WTC11 (cell line): ENCODE measurements around the gene GNAI1. TPM values are rescaled to one million over a fixed set of nuclear protein-coding genes. Genes with fewer than 3 reads are reported as not detected.

ENCODE experiments used
- ATAC-seq: fragments of 200-7000 bp; cut with Tn5 transposase; 2 replicates; pipeline ENCODE4 v1.10.0; 2021; ENCODE audit warnings: mild to moderate bottlenecking, moderate library complexity
- CTCF ChIA-PET: fragments of 300-600 bp; sonication (Branson Sonifier 250); formaldehyde crosslinking; loops from one replicate; lab custom pipeline; 2021; ENCODE audit warnings: antibody characterized with exemption; lab: Charles Lee
- POLR2A ChIA-PET: fragments of 350-600 bp; sonication (Branson Sonifier 250); formaldehyde crosslinking; loops from one replicate; lab custom pipeline; 2021; ENCODE audit warnings: antibody characterized with exemption; lab: Charles Lee
- DNase-seq: peaks from one replicate; pipeline ENCODE4 v3.0.0; 2021; ENCODE audit warnings: low spot score
- H3K27ac Mint-ChIP-seq: 2 replicates; pipeline ENCODE4 v1.8.0; 2021; ENCODE audit warnings: mixed read lengths
- H3K27me3 Mint-ChIP-seq: 2 replicates; pipeline ENCODE4 v1.8.0; 2021; ENCODE audit warnings: low read depth, mild to moderate bottlenecking, moderate library complexity, mixed read lengths
- H3K36me3 Mint-ChIP-seq: 2 replicates; pipeline ENCODE4 v1.8.0; 2021; ENCODE audit warnings: mixed read lengths
- H3K4me1 Mint-ChIP-seq: 2 replicates; pipeline ENCODE4 v1.8.0; 2022; ENCODE audit warnings: mixed read lengths
- H3K4me3 Mint-ChIP-seq: 2 replicates; pipeline ENCODE4 v1.8.0; 2021; ENCODE audit warnings: mild to moderate bottlenecking, moderate library complexity, mixed read lengths
- H3K9me3 Mint-ChIP-seq: 2 replicates; pipeline ENCODE4 v1.8.0; 2021; ENCODE audit warnings: mixed read lengths
- ATF1 ChIP-seq: sonication (generic); formaldehyde crosslinking; IDR thresholded peaks from 2 replicates; pipeline ENCODE4 v1.8.1; 2023; ENCODE audit warnings: mild to moderate bottlenecking, moderate library complexity, missing genetic modification reagents
- CREB1 ChIP-seq: sonication (generic); formaldehyde crosslinking; IDR thresholded peaks from 2 replicates; pipeline ENCODE4 v1.8.0; 2023; ENCODE audit warnings: mild to moderate bottlenecking, missing genetic modification reagents
- ETV6 ChIP-seq: sonication (generic); formaldehyde crosslinking; IDR thresholded peaks from 2 replicates; pipeline ENCODE4 v1.8.1; 2022; ENCODE audit warnings: mild to moderate bottlenecking, missing genetic modification reagents
- MXD4 ChIP-seq: fragments of 250-450 bp; sonication (Bioruptor Pico); IDR thresholded peaks from 2 replicates; pipeline ENCODE4 v1.8.0; 2021; ENCODE audit warnings: mild to moderate bottlenecking, moderate library complexity, borderline replicate concordance
- NFATC4 ChIP-seq: fragments of 250-450 bp; sonication (Bioruptor Pico); IDR thresholded peaks from 2 replicates; pipeline ENCODE4 v1.9.0; 2021; ENCODE audit warnings: mild to moderate bottlenecking
- NFE2L1 ChIP-seq: sonication (generic); formaldehyde crosslinking; IDR thresholded peaks from 2 replicates; pipeline ENCODE4 v1.8.1; 2023; ENCODE audit warnings: missing genetic modification reagents
- NFYB ChIP-seq: sonication (generic); formaldehyde crosslinking; conservative IDR thresholded peaks from 2 replicates; pipeline ENCODE4 v1.8.0; 2022; ENCODE audit warnings: low read depth, missing genetic modification reagents
- NR2C2 ChIP-seq: sonication (generic); formaldehyde crosslinking; IDR thresholded peaks from 2 replicates; pipeline ENCODE4 v1.8.0; 2022; ENCODE audit warnings: mild to moderate bottlenecking, missing genetic modification reagents
- OVOL2 ChIP-seq: fragments of 250-450 bp; sonication (Bioruptor Pico); IDR thresholded peaks from 2 replicates; pipeline ENCODE4 v1.9.0; 2021; ENCODE audit warnings: mild to moderate bottlenecking, borderline replicate concordance
- PRRX2 ChIP-seq: fragments of 250-450 bp; sonication (Bioruptor Pico); IDR thresholded peaks from 2 replicates; pipeline ENCODE4 v1.8.0; 2021; ENCODE audit warnings: mild to moderate bottlenecking
- RELA ChIP-seq: sonication (generic); formaldehyde crosslinking; IDR thresholded peaks from 2 replicates; pipeline ENCODE4 v1.8.1; 2022; ENCODE audit warnings: missing genetic modification reagents, mild to moderate bottlenecking, borderline replicate concordance
- SMAD3 ChIP-seq: sonication (generic); formaldehyde crosslinking; IDR thresholded peaks from 2 replicates; pipeline ENCODE4 v1.8.0; 2022; ENCODE audit warnings: missing genetic modification reagents, mild to moderate bottlenecking, borderline replicate concordance
- TCF7 ChIP-seq: sonication (generic); formaldehyde crosslinking; IDR thresholded peaks from 2 replicates; pipeline ENCODE4 v1.8.0; 2022; ENCODE audit warnings: mild to moderate bottlenecking, low read depth, missing genetic modification reagents, moderate library complexity
- ZNF219 ChIP-seq: sonication (generic); formaldehyde crosslinking; IDR thresholded peaks from 2 replicates; pipeline ENCODE4 v1.8.0; 2023; ENCODE audit warnings: missing genetic modification reagents, mild to moderate bottlenecking, borderline replicate concordance
- ZNF416 ChIP-seq: fragments of 250-450 bp; sonication (Bioruptor Pico); IDR thresholded peaks from 2 replicates; pipeline ENCODE4 v1.9.0; 2021; ENCODE audit warnings: mild to moderate bottlenecking, inconsistent platforms
- total RNA-seq: library from RNA; stranded (reverse); gene quantifications from 3 replicates; pipeline ENCODE4 v1.2.3, GENCODE V29; 2021
- TF ChIP-seq, protein P1 (sequence below): sonication (generic); formaldehyde crosslinking; IDR thresholded peaks from 2 replicates; pipeline ENCODE4 v1.8.1; 2022; ENCODE audit warnings: low read depth, missing genetic modification reagents, borderline replicate concordance
- TF ChIP-seq, protein P2 (sequence below): sonication (generic); formaldehyde crosslinking; IDR thresholded peaks from 2 replicates; pipeline ENCODE4 v1.8.1; 2023; ENCODE audit warnings: mild to moderate bottlenecking, missing genetic modification reagents, moderate library complexity
- TF ChIP-seq, protein P3 (sequence below): sonication (generic); formaldehyde crosslinking; IDR thresholded peaks from 2 replicates; pipeline ENCODE4 v1.8.1; 2023; ENCODE audit warnings: mild to moderate bottlenecking, moderate library complexity, missing genetic modification reagents
- TF ChIP-seq, protein P4 (sequence below): sonication (generic); formaldehyde crosslinking; IDR thresholded peaks from 2 replicates; pipeline ENCODE4 v1.8.0; 2022; ENCODE audit warnings: mild to moderate bottlenecking, missing genetic modification reagents
- TF ChIP-seq, protein P5 (sequence below): fragments of 250-450 bp; sonication (Bioruptor Pico); IDR thresholded peaks from 2 replicates; pipeline ENCODE4 v1.9.0; 2021; ENCODE audit warnings: moderate library complexity, mild to moderate bottlenecking, inconsistent platforms, borderline replicate concordance
- TF ChIP-seq, protein P6 (sequence below): sonication (generic); formaldehyde crosslinking; IDR thresholded peaks from 2 replicates; pipeline ENCODE4 v1.8.1; 2022; ENCODE audit warnings: low read depth, mild to moderate bottlenecking, moderate library complexity, missing genetic modification reagents, borderline replicate concordance
- TF ChIP-seq, protein P7 (sequence below): fragments of 250-450 bp; sonication (Bioruptor Pico); IDR thresholded peaks from 2 replicates; pipeline ENCODE4 v1.9.0; 2021; ENCODE audit warnings: mild to moderate bottlenecking
- TF ChIP-seq, protein P8 (sequence below): fragments of 250-450 bp; sonication (Bioruptor Pico); IDR thresholded peaks from 2 replicates; pipeline ENCODE4 v2.1.2; 2022; ENCODE audit warnings: mild to moderate bottlenecking, moderate library complexity

GNAI1 gene
- total RNA-seq, 1 experiment from 2014 or later = 26.7 TPM

DNA sequence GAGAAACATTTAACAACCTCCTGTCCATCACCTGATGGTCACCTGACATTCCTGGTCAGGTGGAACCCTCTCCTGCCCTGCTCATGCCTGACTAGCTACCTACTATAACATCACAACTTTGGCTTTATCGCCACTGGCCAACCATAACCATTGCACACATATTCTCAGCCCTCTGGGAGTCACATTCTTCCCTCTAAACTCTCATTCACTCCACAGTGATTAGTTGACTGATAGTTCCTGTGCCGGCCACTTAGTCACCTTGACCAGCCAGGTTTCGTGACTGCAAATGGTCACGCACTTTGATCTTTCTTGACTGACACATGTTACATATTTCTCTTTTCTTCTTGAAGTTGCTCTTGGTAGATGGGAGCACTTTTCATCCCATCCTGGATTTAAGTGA lies 50.1 kb downstream of the GNAI1 start:
- peak overlapping the region; percentile 65 for H3K27ac Mint-ChIP-seq
- DNase-seq = no peak
- POLR2A ChIA-PET = no interaction called here
- no peaks in the 10 kb centered on the region for H3K27me3 Mint-ChIP-seq
- H3K4me3 Mint-ChIP-seq = no peak overlapping the region; the same call in 1 of the 2 replicates
- CTCF ChIA-PET = no interaction called here
- H3K36me3 Mint-ChIP-seq = no peaks in the 10 kb centered on the region
- ATAC-seq = no peak
- TF ChIP-seq CREB1 (CRISPR knock-in tag) (no peak), SMAD3 (CRISPR knock-in tag) (no peak), RELA (CRISPR knock-in tag) (no peak), MXD4 (CRISPR knock-in tag) (no peak), NR2C2 (CRISPR knock-in tag) (no peak), PRRX2 (CRISPR knock-in tag) (no peak), OVOL2 (CRISPR knock-in tag) (no peak), ZNF416 (CRISPR knock-in tag) (no peak), ATF1 (no peak), NFYB (CRISPR knock-in tag) (no peak), NFATC4 (CRISPR knock-in tag) (no peak), ETV6 (CRISPR knock-in tag) (no peak)
- TF ChIP-seq, protein P1, sequence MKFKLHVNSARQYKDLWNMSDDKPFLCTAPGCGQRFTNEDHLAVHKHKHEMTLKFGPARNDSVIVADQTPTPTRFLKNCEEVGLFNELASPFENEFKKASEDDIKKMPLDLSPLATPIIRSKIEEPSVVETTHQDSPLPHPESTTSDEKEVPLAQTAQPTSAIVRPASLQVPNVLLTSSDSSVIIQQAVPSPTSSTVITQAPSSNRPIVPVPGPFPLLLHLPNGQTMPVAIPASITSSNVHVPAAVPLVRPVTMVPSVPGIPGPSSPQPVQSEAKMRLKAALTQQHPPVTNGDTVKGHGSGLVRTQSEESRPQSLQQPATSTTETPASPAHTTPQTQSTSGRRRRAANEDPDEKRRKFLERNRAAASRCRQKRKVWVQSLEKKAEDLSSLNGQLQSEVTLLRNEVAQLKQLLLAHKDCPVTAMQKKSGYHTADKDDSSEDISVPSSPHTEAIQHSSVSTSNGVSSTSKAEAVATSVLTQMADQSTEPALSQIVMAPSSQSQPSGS (CRISPR knock-in tag) = no peak
- TF ChIP-seq, protein P2, sequence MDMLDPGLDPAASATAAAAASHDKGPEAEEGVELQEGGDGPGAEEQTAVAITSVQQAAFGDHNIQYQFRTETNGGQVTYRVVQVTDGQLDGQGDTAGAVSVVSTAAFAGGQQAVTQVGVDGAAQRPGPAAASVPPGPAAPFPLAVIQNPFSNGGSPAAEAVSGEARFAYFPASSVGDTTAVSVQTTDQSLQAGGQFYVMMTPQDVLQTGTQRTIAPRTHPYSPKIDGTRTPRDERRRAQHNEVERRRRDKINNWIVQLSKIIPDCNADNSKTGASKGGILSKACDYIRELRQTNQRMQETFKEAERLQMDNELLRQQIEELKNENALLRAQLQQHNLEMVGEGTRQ = no peak
- TF ChIP-seq, protein P3, sequence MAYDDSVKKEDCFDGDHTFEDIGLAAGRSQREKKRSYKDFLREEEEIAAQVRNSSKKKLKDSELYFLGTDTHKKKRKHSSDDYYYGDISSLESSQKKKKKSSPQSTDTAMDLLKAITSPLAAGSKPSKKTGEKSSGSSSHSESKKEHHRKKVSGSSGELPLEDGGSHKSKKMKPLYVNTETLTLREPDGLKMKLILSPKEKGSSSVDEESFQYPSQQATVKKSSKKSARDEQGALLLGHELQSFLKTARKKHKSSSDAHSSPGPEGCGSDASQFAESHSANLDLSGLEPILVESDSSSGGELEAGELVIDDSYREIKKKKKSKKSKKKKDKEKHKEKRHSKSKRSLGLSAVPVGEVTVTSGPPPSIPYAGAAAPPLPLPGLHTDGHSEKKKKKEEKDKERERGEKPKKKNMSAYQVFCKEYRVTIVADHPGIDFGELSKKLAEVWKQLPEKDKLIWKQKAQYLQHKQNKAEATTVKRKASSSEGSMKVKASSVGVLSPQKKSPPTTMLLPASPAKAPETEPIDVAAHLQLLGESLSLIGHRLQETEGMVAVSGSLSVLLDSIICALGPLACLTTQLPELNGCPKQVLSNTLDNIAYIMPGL (CRISPR knock-in tag) = no peak
- TF ChIP-seq, protein P4, sequence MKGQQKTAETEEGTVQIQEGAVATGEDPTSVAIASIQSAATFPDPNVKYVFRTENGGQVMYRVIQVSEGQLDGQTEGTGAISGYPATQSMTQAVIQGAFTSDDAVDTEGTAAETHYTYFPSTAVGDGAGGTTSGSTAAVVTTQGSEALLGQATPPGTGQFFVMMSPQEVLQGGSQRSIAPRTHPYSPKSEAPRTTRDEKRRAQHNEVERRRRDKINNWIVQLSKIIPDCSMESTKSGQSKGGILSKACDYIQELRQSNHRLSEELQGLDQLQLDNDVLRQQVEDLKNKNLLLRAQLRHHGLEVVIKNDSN = no peak
- TF ChIP-seq, protein P5, sequence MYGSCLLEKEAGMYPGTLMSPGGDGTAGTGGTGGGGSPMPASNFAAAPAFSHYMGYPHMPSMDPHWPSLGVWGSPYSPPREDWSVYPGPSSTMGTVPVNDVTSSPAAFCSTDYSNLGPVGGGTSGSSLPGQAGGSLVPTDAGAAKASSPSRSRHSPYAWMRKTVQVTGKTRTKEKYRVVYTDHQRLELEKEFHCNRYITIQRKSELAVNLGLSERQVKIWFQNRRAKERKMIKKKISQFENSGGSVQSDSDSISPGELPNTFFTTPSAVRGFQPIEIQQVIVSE = no peak
- TF ChIP-seq, protein P6, sequence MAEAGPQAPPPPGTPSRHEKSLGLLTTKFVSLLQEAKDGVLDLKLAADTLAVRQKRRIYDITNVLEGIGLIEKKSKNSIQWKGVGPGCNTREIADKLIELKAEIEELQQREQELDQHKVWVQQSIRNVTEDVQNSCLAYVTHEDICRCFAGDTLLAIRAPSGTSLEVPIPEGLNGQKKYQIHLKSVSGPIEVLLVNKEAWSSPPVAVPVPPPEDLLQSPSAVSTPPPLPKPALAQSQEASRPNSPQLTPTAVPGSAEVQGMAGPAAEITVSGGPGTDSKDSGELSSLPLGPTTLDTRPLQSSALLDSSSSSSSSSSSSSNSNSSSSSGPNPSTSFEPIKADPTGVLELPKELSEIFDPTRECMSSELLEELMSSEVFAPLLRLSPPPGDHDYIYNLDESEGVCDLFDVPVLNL = no peak
- no peaks in the 10 kb centered on the region for H3K9me3 Mint-ChIP-seq
- peaks cover 89% of the 10 kb centered on the region for H3K4me1 Mint-ChIP-seq

DNA sequence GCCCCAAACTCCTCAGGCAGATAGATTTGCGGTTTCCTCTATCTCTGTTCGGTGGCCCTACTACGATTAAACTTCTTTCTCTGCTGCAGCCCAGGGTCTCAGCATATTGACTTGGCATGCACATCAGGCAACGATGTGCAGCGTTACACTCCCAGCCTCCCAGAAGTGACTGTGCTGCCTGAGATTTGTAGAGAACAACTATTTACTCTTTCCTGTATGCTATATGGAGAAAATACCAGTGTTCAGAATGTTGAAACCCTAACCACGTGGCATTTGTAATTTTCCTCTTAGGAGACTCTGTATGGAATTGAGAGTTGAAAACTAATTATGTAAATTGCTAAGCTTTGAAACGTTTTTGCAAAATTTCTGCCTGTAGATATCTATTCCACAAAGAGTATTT lies 50.9 kb downstream of the GNAI1 start:
- ATAC-seq = no peak
- peaks cover 80% of the 10 kb centered on the region for H3K4me1 Mint-ChIP-seq
- ChIA-PET POLR2A (no interaction called here), CTCF (interaction anchor here (0.7 kb wide), 1 partner anchor 1128 kb away, joined by 3 read pairs; no protein-coding TSS in a partner anchor)
- H3K36me3 Mint-ChIP-seq = no peaks in the 10 kb centered on the region
- no peaks in the 10 kb centered on the region for H3K9me3 Mint-ChIP-seq
- H3K4me3 Mint-ChIP-seq = no peak overlapping the region
- H3K27ac Mint-ChIP-seq = peak overlapping the region; percentile 69
- DNase-seq = no peak
- H3K27me3 Mint-ChIP-seq = no peaks in the 10 kb centered on the region
- TF ChIP-seq, protein P7, sequence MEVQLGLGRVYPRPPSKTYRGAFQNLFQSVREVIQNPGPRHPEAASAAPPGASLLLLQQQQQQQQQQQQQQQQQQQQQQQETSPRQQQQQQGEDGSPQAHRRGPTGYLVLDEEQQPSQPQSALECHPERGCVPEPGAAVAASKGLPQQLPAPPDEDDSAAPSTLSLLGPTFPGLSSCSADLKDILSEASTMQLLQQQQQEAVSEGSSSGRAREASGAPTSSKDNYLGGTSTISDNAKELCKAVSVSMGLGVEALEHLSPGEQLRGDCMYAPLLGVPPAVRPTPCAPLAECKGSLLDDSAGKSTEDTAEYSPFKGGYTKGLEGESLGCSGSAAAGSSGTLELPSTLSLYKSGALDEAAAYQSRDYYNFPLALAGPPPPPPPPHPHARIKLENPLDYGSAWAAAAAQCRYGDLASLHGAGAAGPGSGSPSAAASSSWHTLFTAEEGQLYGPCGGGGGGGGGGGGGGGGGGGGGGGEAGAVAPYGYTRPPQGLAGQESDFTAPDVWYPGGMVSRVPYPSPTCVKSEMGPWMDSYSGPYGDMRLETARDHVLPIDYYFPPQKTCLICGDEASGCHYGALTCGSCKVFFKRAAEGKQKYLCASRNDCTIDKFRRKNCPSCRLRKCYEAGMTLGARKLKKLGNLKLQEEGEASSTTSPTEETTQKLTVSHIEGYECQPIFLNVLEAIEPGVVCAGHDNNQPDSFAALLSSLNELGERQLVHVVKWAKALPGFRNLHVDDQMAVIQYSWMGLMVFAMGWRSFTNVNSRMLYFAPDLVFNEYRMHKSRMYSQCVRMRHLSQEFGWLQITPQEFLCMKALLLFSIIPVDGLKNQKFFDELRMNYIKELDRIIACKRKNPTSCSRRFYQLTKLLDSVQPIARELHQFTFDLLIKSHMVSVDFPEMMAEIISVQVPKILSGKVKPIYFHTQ = no peak
- TF ChIP-seq ZNF219 (CRISPR knock-in tag) = no peak
- TF ChIP-seq SMAD3 (CRISPR knock-in tag) = no peak
- TF ChIP-seq NFE2L1 (CRISPR knock-in tag) = no peak
- TF ChIP-seq, protein P8, sequence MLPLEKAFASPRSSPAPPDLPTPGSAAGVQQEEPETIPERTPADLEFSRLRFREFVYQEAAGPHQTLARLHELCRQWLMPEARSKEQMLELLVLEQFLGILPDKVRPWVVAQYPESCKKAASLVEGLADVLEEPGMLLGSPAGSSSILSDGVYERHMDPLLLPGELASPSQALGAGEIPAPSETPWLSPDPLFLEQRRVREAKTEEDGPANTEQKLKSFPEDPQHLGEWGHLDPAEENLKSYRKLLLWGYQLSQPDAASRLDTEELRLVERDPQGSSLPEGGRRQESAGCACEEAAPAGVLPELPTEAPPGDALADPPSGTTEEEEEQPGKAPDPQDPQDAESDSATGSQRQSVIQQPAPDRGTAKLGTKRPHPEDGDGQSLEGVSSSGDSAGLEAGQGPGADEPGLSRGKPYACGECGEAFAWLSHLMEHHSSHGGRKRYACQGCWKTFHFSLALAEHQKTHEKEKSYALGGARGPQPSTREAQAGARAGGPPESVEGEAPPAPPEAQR (CRISPR knock-in tag) = no peak
- TF ChIP-seq TCF7 (CRISPR knock-in tag) = no peak
